HG03135 (cell line): ENCODE results near the gene USP40.

ENCODE experiments used
- ATAC-seq: cut with Tn5 transposase; IDR thresholded peaks from one replicate; pipeline ENCODE4 v1.9.1; 2021; ENCODE audit warnings: mild to moderate bottlenecking, moderate library complexity; ENCODE audit not compliant: unreplicated experiment

USP40 gene

GRCh38 chr2:233434666-233435330, 131.8 kb downstream of the USP40 start:
- ATAC-seq: no peak

- ATAC-seq: no peak
Observed at GRCh38 chr2:233433794-233434193, 132.8 kb downstream of the USP40 start.

GRCh38 chr2:233433029-233433428, 133.6 kb downstream of the USP40 start:
- no peak for ATAC-seq

GRCh38 chr2:233430651-233431050, 135.9 kb downstream of the USP40 start:
- ATAC-seq: no peak

- no peak for ATAC-seq
Observed at GRCh38 chr2:233430081-233430480, 136.5 kb downstream of the USP40 start.

GRCh38 chr2:233429175-233429897, 137.2 kb downstream of the USP40 start:
- no peak for ATAC-seq

GRCh38 chr2:233428438-233428837, 138.1 kb downstream of the USP40 start:
- no peak for ATAC-seq

- no peak for ATAC-seq
Observed at GRCh38 chr2:233428008-233428407, 138.6 kb downstream of the USP40 start.

- ATAC-seq: no peak
Observed at GRCh38 chr2:233426619-233427342, 139.8 kb downstream of the USP40 start.
